Keratinocyte (primary cell): ENCODE results near the gene BMPER. TPM values are rescaled to one million over a fixed set of nuclear protein-coding genes. Genes with fewer than 3 reads are reported as not detected.

Source experiments
- DNase-seq: peaks from one replicate; pipeline ENCODE4 v3.0.0-alpha.2; 2011; ENCODE audit warnings: low read depth, missing footprints, low spot score
- FAIRE-seq: peaks from 2 replicates; lab custom pipeline; 2011; peaks lifted over from hg19 to GRCh38; lab: Jason Lieb, UNC
- H2AFZ ChIP-seq: 2 replicates; pipeline ENCODE4 v1.6.0; 2012; ENCODE audit warnings: low read length, control low read depth, inconsistent platforms; ENCODE audit not compliant: control insufficient read depth
- H3K27ac ChIP-seq: 2 replicates; pipeline ENCODE4 v1.5.1; 2011; ENCODE audit warnings: low read length; ENCODE audit not compliant: control insufficient read depth, insufficient read depth
- H3K27me3 ChIP-seq: 3 replicates; pipeline ENCODE4 v1.6.0; 2011; ENCODE audit warnings: low read length; ENCODE audit not compliant: control insufficient read depth, insufficient read depth; ENCODE audit errors: extremely low read depth
- H3K36me3 ChIP-seq, 2 experiments: 2 replicates in 1 of 2; 3 replicates in 1 of 2; pipeline ENCODE4 v1.5.1; 2011; ENCODE audit warnings: low read length in 2 of 2, mild to moderate bottlenecking in 1 of 2; ENCODE audit not compliant: control insufficient read depth in 2 of 2, insufficient read depth in 2 of 2; ENCODE audit errors: extremely low read depth in 1 of 2
- H3K4me1 ChIP-seq: 3 replicates; pipeline ENCODE4 v1.5.1; 2011; ENCODE audit warnings: low read length; ENCODE audit not compliant: control insufficient read depth, insufficient read depth; ENCODE audit errors: extremely low read depth
- H3K4me2 ChIP-seq: 3 replicates; pipeline ENCODE4 v1.6.0; 2011; ENCODE audit warnings: low read depth, low read length; ENCODE audit not compliant: control insufficient read depth, insufficient read depth; ENCODE audit errors: extremely low read depth
- H3K4me3 ChIP-seq, 3 experiments: fragments of 200-600 bp in 1 of 3; sonication (generic) in 1 of 3; 2 replicates in 2 of 3; 3 replicates in 1 of 3; pipeline ENCODE4 v1.5.1; 2011 to 2016; ENCODE audit warnings: low read length in 3 of 3, mild to moderate bottlenecking in 3 of 3, control low read depth in 2 of 3, inconsistent platforms in 1 of 3, low read depth in 1 of 3, mixed read lengths in 1 of 3, mixed run types in 1 of 3, moderate library complexity in 1 of 3; ENCODE audit not compliant: control insufficient read depth in 2 of 3, insufficient read depth in 2 of 3; ENCODE audit errors: extremely low read depth in 1 of 3
- H3K79me2 ChIP-seq: 2 replicates; pipeline ENCODE4 v1.6.0; 2012; ENCODE audit warnings: low read length; ENCODE audit not compliant: control insufficient read depth, insufficient read depth
- H3K9ac ChIP-seq: 3 replicates; pipeline ENCODE4 v1.6.0; 2011; ENCODE audit warnings: low read length; ENCODE audit not compliant: control insufficient read depth, insufficient read depth; ENCODE audit errors: extremely low read depth
- H3K9me1 ChIP-seq: 3 replicates; pipeline ENCODE4 v1.6.0; 2011; ENCODE audit warnings: low read length; ENCODE audit not compliant: control insufficient read depth, insufficient read depth; ENCODE audit errors: extremely low read depth
- H3K9me3 ChIP-seq: 2 replicates; pipeline ENCODE4 v1.5.1; 2012; ENCODE audit warnings: low read depth, low read length; ENCODE audit not compliant: control insufficient read depth
- H4K20me1 ChIP-seq: 3 replicates; pipeline ENCODE4 v1.6.0; 2011; ENCODE audit warnings: low read length; ENCODE audit not compliant: control insufficient read depth, insufficient read depth; ENCODE audit errors: extremely low read depth
- CTCF ChIP-seq, 3 experiments: IDR thresholded peaks in 1 of 3; conservative IDR thresholded peaks in 1 of 3; optimal IDR thresholded peaks in 1 of 3; 2 replicates in 2 of 3; 3 replicates in 1 of 3; pipeline versions ENCODE3 to v1.5.1; 2011; ENCODE audit warnings: low read length in 3 of 3, mild to moderate bottlenecking in 3 of 3, moderate library complexity in 2 of 3, control low read depth in 1 of 3, inconsistent platforms in 1 of 3; ENCODE audit not compliant: insufficient read depth in 2 of 3; ENCODE audit errors: extremely low read depth in 1 of 3
- EZH2 ChIP-seq: IDR thresholded peaks from one replicate; pipeline ENCODE4 v1.6.1; 2012; ENCODE audit warnings: inconsistent platforms, mild to moderate bottlenecking, low read length, moderate library complexity
- dilution Hi-C: fragments of 300-500 bp; cut with MboI; formaldehyde crosslinking; loops from one replicate; pipeline ENCODE4 v1.7.0; 2020; ENCODE audit warnings: low sequenced_read_pairs; ENCODE audit not compliant: extremely low pct_ligation_motif_present
- polyA plus RNA-seq, 5 experiments: library from polyadenylated mRNA; depleted of rRNA in 3 of 5; stranded (reverse) in 3 of 5; stranded (forward) in 1 of 5; unstranded in 1 of 5; fragments of >200 nt; gene quantifications; 1 replicate in 1 of 5; 2 replicates in 3 of 5; 3 replicates in 1 of 5; pipeline versions ENCODE4 v1.2.1 to v1.2.3, GENCODE V29; 2011 to 2012; ENCODE audit warnings: missing spikeins in 2 of 5, low read depth in 1 of 5, low replicate concordance in 1 of 5

BMPER gene
- polyA plus RNA-seq, 1 donor (not counting 4 experiments of a cell fraction or from before 2014, with no cell fraction given), result 0.67 TPM

GRCh38 chr7:34121366-34121765 is 216.0 kb downstream of the BMPER start:
- Histone ChIP-seq H3K9me3 (no peaks in the 10 kb centered on the region), H3K27me3 (no peaks in the 10 kb centered on the region), H3K36me3 (no peaks in the 10 kb centered on the region), H3K4me3 (no peak overlapping the region), H3K79me2 (no peaks in the 10 kb centered on the region), H4K20me1 (no peaks in the 10 kb centered on the region), H3K27ac (no peak overlapping the region), H2AFZ (no peak overlapping the region), H3K4me1 (no peaks in the 10 kb centered on the region), H3K9ac (no peak overlapping the region), H3K9me1 (no peaks in the 10 kb centered on the region), H3K4me2 (no peak overlapping the region)
- TF ChIP-seq CTCF (optimal IDR thresholded peaks at IDR 0.05 in 1 of 3, IDR thresholded peaks at IDR 0.05 in 1 of 3, conservative IDR thresholded peaks at IDR 0.05 in 1 of 3; ENCODE audit: extremely low read depth in 1 of 3, insufficient read depth in 2 of 3, low read length in 3 of 3) (no peak), EZH2 (no peak)
- dilution Hi-C loops, result no loop called here
- no peak for FAIRE-seq
- DNase-seq, result no peak

GRCh38 chr7:34123316-34123715 is 218.0 kb downstream of the BMPER start:
- Histone ChIP-seq H3K4me2 (no peak overlapping the region), H4K20me1 (no peaks in the 10 kb centered on the region), H3K27ac (no peak overlapping the region), H3K27me3 (no peaks in the 10 kb centered on the region), H3K4me3 (no peak overlapping the region), H3K9ac (no peak overlapping the region), H3K9me3 (no peaks in the 10 kb centered on the region), H2AFZ (no peak overlapping the region), H3K4me1 (no peaks in the 10 kb centered on the region), H3K79me2 (no peaks in the 10 kb centered on the region), H3K9me1 (no peaks in the 10 kb centered on the region), H3K36me3 (no peaks in the 10 kb centered on the region)
- dilution Hi-C loops, result no loop called here
- FAIRE-seq (no peak), DNase-seq (no peak)
- TF ChIP-seq CTCF (optimal IDR thresholded peaks at IDR 0.05 in 1 of 3, IDR thresholded peaks at IDR 0.05 in 1 of 3, conservative IDR thresholded peaks at IDR 0.05 in 1 of 3; ENCODE audit: extremely low read depth in 1 of 3, insufficient read depth in 2 of 3, low read length in 3 of 3) (no peak), EZH2 (no peak)
